Heart left ventricle (tissue), 13 donors: Measurements from ENCODE around the gene BST1.
"Not testable (repeated sequence)": the region's sequence is repeated elsewhere in the genome, so short reads cannot be mapped to it uniquely, and the experiment has no call there.

ENCODE experiments used
- CTCF ChIP-seq, 12 donors: fragments of 200-600 bp; sonication (generic) in 4 of 12; IDR thresholded peaks; one replicate each; pipeline versions ENCODE4 v1.5.0 to v1.8.0; 2018 to 2022; ENCODE audit warnings: antibody characterized with exemption in 12 of 12, mild to moderate bottlenecking in 5 of 12
- POLR2A ChIP-seq, 2 donors: fragments of 450-650 bp; IDR thresholded peaks; one replicate each; pipeline ENCODE4 v1.6.1; 2017; ENCODE audit warnings: antibody characterized with exemption in 2 of 2, mild to moderate bottlenecking in 2 of 2, moderate library complexity in 2 of 2
- donor health status: ischemic (EF 13 %, LVEDD 7.1; RV severe dilation, severe dysfunction).
- donor health status: DM: no; HTN: yes; CAD: no.
- donor health status: DM: no; HTN: no; CAD: no.
- donor health status: ischemic (EF 25% LVEDD 6.9; RV normal size, moderate dysfunction).
- donor health status: ischemic (EF 25% LVEDD 5.7; RV mildly dilated, moderate dysfunction).
- donor health status: ischemic (EF 35%, LVEDD 5.7; RV mildly dilated, moderate dysfunction).
- donor health status: nonischemic (EF 11% LVEDD 7.7; RV severe dilation, severe dysfunction).
- donor health status: DM: yes; HTN: yes; CAD: no.
- donor health status: PGD.
- donor health status: ischemic (EF 29% LVEDD 5.4; RV normal size, mild dysfunction).
- donor health status: nonischemic (EF 23%, LVEDD 6.1; RV moderate dilation, normal function).

GRCh38 chr4:15733061-15733460, 30.2 kb downstream of the BST1 start:
- not testable (repeated sequence) for TF ChIP-seq CTCF, POLR2A (IDR thresholded peaks at IDR 0.05)
